ENCODE results near the gene MYO1C.
A peak's percentile ranks its signal among the peaks of the same experiment; 100 is the strongest.
"Not testable (repeated sequence)": the region's sequence is repeated elsewhere in the genome, so short reads cannot be mapped to it uniquely, and the experiment has no call there.

Gene MYO1C

GRCh38 chr17:1532836-1533602 lies 40.5 kb upstream of the MYO1C start:
- peak; percentile 12 for TF ChIP-seq CTCF (IDR thresholded peaks at IDR 0.05; ENCODE audit: low read depth, low read length, missing control alignments)
- H3K4me3 ChIP-seq (ENCODE audit: low read depth, low read length) = no peak overlapping the region
- no peak for DNase-seq (ENCODE audit: low read depth)
- in situ Hi-C loops (cut with HindIII; ENCODE audit: low sequenced_read_pairs) = no loop called here

- no peak for TF ChIP-seq CTCF (IDR thresholded peaks at IDR 0.05; ENCODE audit: low read depth, low read length, missing control alignments)
- no peak overlapping the region for H3K4me3 ChIP-seq (ENCODE audit: low read depth, low read length)
- no peak for DNase-seq (ENCODE audit: low read depth)
- in situ Hi-C loops (cut with HindIII; ENCODE audit: low sequenced_read_pairs) = no loop called here
Observed at GRCh38 chr17:1529863-1530262, 37.4 kb upstream of the MYO1C start.

DNA sequence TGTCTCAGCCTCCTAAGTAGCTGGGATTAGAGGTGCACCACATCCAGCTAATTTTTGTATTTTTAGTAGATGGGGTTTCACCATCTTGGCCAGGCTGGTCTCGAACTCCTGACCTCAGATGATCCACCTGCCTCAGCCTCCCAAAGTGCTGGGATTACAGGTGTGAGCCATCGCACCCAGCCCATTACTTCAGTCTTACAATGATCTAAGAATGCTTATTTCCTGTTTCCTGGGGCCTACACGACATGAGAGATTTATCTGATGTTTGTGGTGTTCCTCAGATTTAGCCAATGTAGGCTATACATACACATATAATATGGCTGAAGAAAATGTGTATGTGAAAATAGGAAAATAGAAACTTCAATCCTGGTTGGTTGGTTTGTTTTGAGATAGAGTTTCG lies 34.4 kb upstream of the MYO1C start:
- DNase-seq (ENCODE audit: low read depth); H3K4me3 ChIP-seq (ENCODE audit: low read depth, low read length); in situ Hi-C loops (cut with HindIII; ENCODE audit: low sequenced_read_pairs): not testable (repeated sequence)

DNA sequence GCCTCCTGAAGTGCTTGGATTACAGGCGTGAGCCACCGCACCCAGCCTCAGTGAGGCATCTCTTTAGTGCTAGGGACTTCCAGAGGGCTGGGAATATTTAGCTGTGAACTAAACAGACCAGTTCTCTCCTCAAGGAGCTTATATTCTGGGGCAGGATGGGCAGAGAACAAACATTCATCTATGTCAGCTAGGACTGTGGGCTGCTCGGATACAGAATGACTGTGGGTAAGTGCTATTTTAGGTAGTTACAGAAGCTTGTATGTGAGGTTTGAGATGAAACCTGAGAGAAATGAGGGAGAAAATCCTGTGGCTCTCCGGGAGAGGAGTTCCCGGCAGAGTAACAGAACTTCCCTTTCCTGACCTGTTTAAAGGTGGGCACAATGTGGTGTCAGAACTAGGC lies 30.1 kb upstream of the MYO1C start:
- no peak for DNase-seq (ENCODE audit: low read depth)
- no peak for TF ChIP-seq CTCF (IDR thresholded peaks at IDR 0.05; ENCODE audit: low read depth, low read length, missing control alignments)
- in situ Hi-C loops (cut with HindIII; ENCODE audit: low sequenced_read_pairs) = no loop called here
- no peak overlapping the region for H3K4me3 ChIP-seq (ENCODE audit: low read depth, low read length)

- in situ Hi-C loops (cut with HindIII; ENCODE audit: low sequenced_read_pairs) = no loop called here
- no peak overlapping the region for H3K4me3 ChIP-seq (ENCODE audit: low read depth, low read length)
- DNase-seq (ENCODE audit: low read depth) = no peak
- TF ChIP-seq CTCF (IDR thresholded peaks at IDR 0.05; ENCODE audit: low read depth, low read length, missing control alignments) = no peak
Observed at GRCh38 chr17:1521086-1521640, 28.7 kb upstream of the MYO1C start.

GRCh38 chr17:1519678-1520077 lies 27.2 kb upstream of the MYO1C start:
- no peak for DNase-seq (ENCODE audit: low read depth)
- in situ Hi-C loops (cut with HindIII; ENCODE audit: low sequenced_read_pairs) = no loop called here
- no peak for TF ChIP-seq CTCF (IDR thresholded peaks at IDR 0.05; ENCODE audit: low read depth, low read length, missing control alignments)
- no peak overlapping the region for H3K4me3 ChIP-seq (ENCODE audit: low read depth, low read length)

DNA sequence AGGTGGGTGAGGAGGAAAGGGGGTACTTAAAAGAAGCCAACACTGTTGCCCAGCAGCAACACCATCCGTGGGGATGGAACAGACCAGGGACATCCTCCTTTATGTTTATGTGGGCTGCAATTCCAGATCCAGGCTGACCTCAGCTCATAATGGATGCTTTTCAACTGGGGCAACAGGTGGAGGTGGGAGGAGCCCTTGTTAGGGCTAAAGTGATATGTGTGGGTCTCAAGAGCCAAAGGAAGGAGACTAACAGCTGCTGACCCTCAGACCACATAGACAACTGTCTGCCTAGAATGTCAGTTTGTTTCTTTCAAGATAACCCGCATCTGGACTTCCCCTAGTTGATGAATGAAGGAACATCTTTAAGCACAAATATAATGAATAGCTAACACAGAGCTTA lies 25.9 kb upstream of the MYO1C start:
- no peak for TF ChIP-seq CTCF (IDR thresholded peaks at IDR 0.05; ENCODE audit: low read depth, low read length, missing control alignments)
- no peak overlapping the region for H3K4me3 ChIP-seq (ENCODE audit: low read depth, low read length)
- DNase-seq (ENCODE audit: low read depth) = no peak
- in situ Hi-C loops (cut with HindIII; ENCODE audit: low sequenced_read_pairs) = no loop called here

Data from astrocyte of the cerebellum (primary cell).